Trophoblast cell (in vitro differentiated cells and primary cell): Measurements from ENCODE around the gene ABAT.

Experiments used
- DNase-seq, 2 donors: peaks; one replicate each; pipeline ENCODE4 v3.0.0-alpha.2; 2016
- H2AFZ ChIP-seq: 2 replicates; pipeline ENCODE4 v1.6.1; 2013; ENCODE audit warnings: low read length, moderate library complexity, mild to moderate bottlenecking; ENCODE audit not compliant: insufficient read depth, poor library complexity
- H2AK5ac ChIP-seq: 2 replicates; pipeline ENCODE4 v1.6.1; 2013; ENCODE audit warnings: mild to moderate bottlenecking, low read length
- H2BK120ac ChIP-seq: 2 replicates; pipeline ENCODE4 v1.6.1; 2013; ENCODE audit warnings: low read length, mild to moderate bottlenecking, moderate library complexity; ENCODE audit not compliant: insufficient read depth, poor library complexity
- H2BK12ac ChIP-seq: 2 replicates; pipeline ENCODE4 v1.6.1; 2013; ENCODE audit warnings: mild to moderate bottlenecking, low read length, moderate library complexity
- H2BK5ac ChIP-seq: 2 replicates; pipeline ENCODE4 v1.6.1; 2013; ENCODE audit warnings: low read length, low read depth, moderate library complexity, mild to moderate bottlenecking; ENCODE audit not compliant: poor library complexity
- H3K14ac ChIP-seq: 2 replicates; pipeline ENCODE4 v1.6.1; 2013; ENCODE audit warnings: mild to moderate bottlenecking, low read length
- H3K18ac ChIP-seq: 2 replicates; pipeline ENCODE4 v1.6.1; 2013; ENCODE audit warnings: mild to moderate bottlenecking, low read length
- H3K23ac ChIP-seq: 2 replicates; pipeline ENCODE4 v1.6.1; 2013; ENCODE audit warnings: low read length
- H3K27ac ChIP-seq: 2 replicates; pipeline ENCODE4 v1.5.1; 2013; ENCODE audit warnings: low read depth, mild to moderate bottlenecking, inconsistent platforms, low read length, moderate library complexity
- H3K27me3 ChIP-seq: 2 replicates; pipeline ENCODE4 v1.6.1; 2013; ENCODE audit warnings: inconsistent platforms, mild to moderate bottlenecking, low read length, moderate library complexity; ENCODE audit not compliant: insufficient read depth
- H3K36me3 ChIP-seq, 2 experiments: 1 replicate in 1 of 2; 2 replicates in 1 of 2; pipeline ENCODE4 v1.6.1; 2013; ENCODE audit warnings: low read length in 2 of 2, mild to moderate bottlenecking in 2 of 2, moderate library complexity in 1 of 2; ENCODE audit not compliant: insufficient read depth in 2 of 2, control insufficient read depth in 1 of 2
- H3K4ac ChIP-seq: 2 replicates; pipeline ENCODE4 v1.6.1; 2013; ENCODE audit warnings: low read depth, mild to moderate bottlenecking, low read length, moderate library complexity
- H3K4me1 ChIP-seq, 2 experiments: 1 replicate in 1 of 2; 2 replicates in 1 of 2; pipeline ENCODE4 v1.6.1; 2013; ENCODE audit warnings: low read length in 2 of 2, mild to moderate bottlenecking in 2 of 2, moderate library complexity in 1 of 2; ENCODE audit not compliant: insufficient read depth in 2 of 2, control insufficient read depth in 1 of 2
- H3K4me2 ChIP-seq: 2 replicates; pipeline ENCODE4 v1.6.1; 2013; ENCODE audit warnings: inconsistent platforms, mild to moderate bottlenecking, low read length, moderate library complexity
- H3K4me3 ChIP-seq: 2 replicates; pipeline ENCODE4 v1.5.1; 2013; ENCODE audit warnings: mild to moderate bottlenecking, low read depth, low read length, inconsistent platforms
- H3K79me1 ChIP-seq: one replicate; pipeline ENCODE4 v1.6.1; 2013; ENCODE audit warnings: low read length
- H3K79me2 ChIP-seq: 2 replicates; pipeline ENCODE4 v1.6.1; 2013; ENCODE audit warnings: low read length, mild to moderate bottlenecking; ENCODE audit not compliant: control insufficient read depth, insufficient read depth, poor library complexity
- H3K9ac ChIP-seq: 2 replicates; pipeline ENCODE4 v1.6.1; 2013; ENCODE audit warnings: mild to moderate bottlenecking, low read length
- H3K9me3 ChIP-seq: 2 replicates; pipeline ENCODE4 v1.6.1; 2013; ENCODE audit warnings: low read depth, mild to moderate bottlenecking, control low read depth, inconsistent platforms, low read length; ENCODE audit not compliant: insufficient read depth
- H4K12ac ChIP-seq: 2 replicates; pipeline ENCODE4 v1.6.1; 2013; ENCODE audit warnings: low read depth, mild to moderate bottlenecking, low read length, moderate library complexity
- H4K8ac ChIP-seq: 2 replicates; pipeline ENCODE4 v1.6.1; 2013; ENCODE audit warnings: low read depth, mild to moderate bottlenecking, low read length, moderate library complexity
- H4K91ac ChIP-seq: one replicate; pipeline ENCODE4 v1.6.1; 2013; ENCODE audit warnings: low read depth, mild to moderate bottlenecking, low read length, moderate library complexity
- WGBS: extraction: QIAGEN DNeasy Blood & Tissue Kit; methylation state at CpG from one replicate; pipeline ENCODE4 v1.1.7; 2013; ENCODE audit warnings: missing lambda C conversion rate; ENCODE audit not compliant: insufficient read length, insufficient coverage; ENCODE audit errors: extremely low coverage; 5-methylcytosine and 5-hydroxymethylcytosine counted together

The ABAT gene

DNA sequence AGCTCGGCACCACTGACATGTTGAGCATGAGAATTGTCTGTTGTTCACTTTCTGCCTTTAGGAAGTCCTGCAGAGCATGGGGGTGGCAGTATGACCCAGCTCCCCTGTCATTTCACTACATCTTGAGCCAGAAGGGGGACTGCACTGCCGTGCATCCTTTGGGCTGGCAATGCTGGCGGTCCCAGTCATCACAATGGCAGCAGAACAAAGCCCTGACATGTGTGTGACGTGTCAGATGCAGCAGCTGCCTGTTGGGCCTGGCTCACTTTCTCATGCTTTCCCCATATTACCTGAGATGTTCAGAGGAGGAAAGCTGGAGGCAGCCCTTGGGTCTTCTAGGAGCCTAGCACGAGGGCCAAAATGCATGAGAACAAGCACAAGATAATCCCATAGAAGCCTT is 6.3 kb upstream of the ABAT start:
- Histone ChIP-seq H3K18ac (no peak overlapping the region), H3K4me2 (no peak overlapping the region), H3K4ac (no peak overlapping the region), H3K14ac (no peak overlapping the region), H2BK12ac (no peak overlapping the region), H2BK5ac (no peak overlapping the region), H4K12ac (no peak overlapping the region), H3K23ac (no peak overlapping the region), H3K27me3 (no peaks in the 10 kb centered on the region), H3K79me1 (no peaks in the 10 kb centered on the region), H4K91ac (no peak overlapping the region), H3K9ac (no peak overlapping the region), H3K4me1 (no peaks in the 10 kb centered on the region), H2AK5ac (no peak overlapping the region), H3K79me2 (no peaks in the 10 kb centered on the region), H3K9me3 (no peaks in the 10 kb centered on the region), H3K27ac (no peak overlapping the region), H3K36me3 (no peaks in the 10 kb centered on the region), H2AFZ (no peak overlapping the region), H4K8ac (no peak overlapping the region), H2BK120ac (no peak overlapping the region), H3K4me3 (no peak overlapping the region)
- DNase-seq = no peak
- no CpG with 5 or more reads among the region's 5 CpGs for WGBS

- Histone ChIP-seq H4K8ac (no peak overlapping the region), H3K18ac (no peak overlapping the region), H3K27me3 (no peaks in the 10 kb centered on the region), H3K79me1 (no peaks in the 10 kb centered on the region), H3K4ac (no peak overlapping the region), H3K4me2 (no peak overlapping the region), H3K79me2 (no peaks in the 10 kb centered on the region), H3K14ac (no peak overlapping the region), H3K9me3 (no peaks in the 10 kb centered on the region), H3K4me3 (no peak overlapping the region), H3K27ac (no peak overlapping the region), H2AFZ (no peak overlapping the region), H2BK5ac (no peak overlapping the region), H4K91ac (no peak overlapping the region), H2BK12ac (no peak overlapping the region), H3K36me3 (no peaks in the 10 kb centered on the region), H3K9ac (no peak overlapping the region), H4K12ac (no peak overlapping the region), H2AK5ac (no peak overlapping the region), H3K4me1 (peaks cover 0 to 2% of the 10 kb centered on the region in 2 experiments), H2BK120ac (no peak overlapping the region), H3K23ac (no peak overlapping the region)
- DNase-seq = no peak
- no CpG with 5 or more reads among the region's 1 CpG for WGBS
These were observed 4.9 kb upstream of the ABAT start for GRCh38 chr16:8669481-8669880.

GRCh38 chr16:8670014-8670560 is 4.3 kb upstream of the ABAT start:
- no peak overlapping the region for H3K9ac ChIP-seq
- H3K18ac ChIP-seq = no peak overlapping the region
- H3K4ac ChIP-seq = no peak overlapping the region
- H2BK12ac ChIP-seq = no peak overlapping the region
- H3K27ac ChIP-seq = no peak overlapping the region
- H2BK5ac ChIP-seq = no peak overlapping the region
- H2AK5ac ChIP-seq = no peak overlapping the region
- H3K36me3 ChIP-seq = no peaks in the 10 kb centered on the region
- WGBS = no CpG with 5 or more reads among the region's 1 CpG
- no peak overlapping the region for H2AFZ ChIP-seq
- no peaks in the 10 kb centered on the region for H3K79me2 ChIP-seq
- no peaks in the 10 kb centered on the region for H3K27me3 ChIP-seq
- no peaks in the 10 kb centered on the region for H3K9me3 ChIP-seq
- no peak overlapping the region for H4K12ac ChIP-seq
- H3K79me1 ChIP-seq = no peaks in the 10 kb centered on the region
- H3K4me3 ChIP-seq = no peak overlapping the region
- H3K23ac ChIP-seq = no peak overlapping the region
- no peak overlapping the region for H2BK120ac ChIP-seq
- H4K91ac ChIP-seq = no peak overlapping the region
- no peak for DNase-seq
- H3K14ac ChIP-seq = no peak overlapping the region
- H3K4me1 ChIP-seq = peaks cover 0 to 2% of the 10 kb centered on the region in 2 experiments
- H3K4me2 ChIP-seq = no peak overlapping the region
- H4K8ac ChIP-seq = no peak overlapping the region

- H2BK5ac ChIP-seq = no peak overlapping the region
- no peaks in the 10 kb centered on the region for H3K79me2 ChIP-seq
- no peak overlapping the region for H3K9ac ChIP-seq
- no peak overlapping the region for H3K23ac ChIP-seq
- H2BK12ac ChIP-seq = peak overlapping the region; percentile 38
- H2AFZ ChIP-seq = peak overlapping the region; percentile 72
- no peaks in the 10 kb centered on the region for H3K27me3 ChIP-seq
- no peak overlapping the region for H2BK120ac ChIP-seq
- H4K12ac ChIP-seq = peak overlapping the region; percentile 31
- H3K4me2 ChIP-seq = peak overlapping the region; percentile 87
- H3K9me3 ChIP-seq = no peaks in the 10 kb centered on the region
- no peak overlapping the region for H2AK5ac ChIP-seq
- no peak overlapping the region for H3K18ac ChIP-seq
- no peak for DNase-seq
- peak overlapping the region; percentile 46 for H4K8ac ChIP-seq
- H3K14ac ChIP-seq = no peak overlapping the region
- H3K36me3 ChIP-seq = no peaks in the 10 kb centered on the region
- H3K79me1 ChIP-seq = no peaks in the 10 kb centered on the region
- WGBS = no CpG with 5 or more reads among the region's 24 CpGs
- no peak overlapping the region for H3K4ac ChIP-seq
- H3K4me1 ChIP-seq = peaks cover under 1 to 2% of the 10 kb centered on the region in 2 experiments
- peak overlapping the region; percentile 62 for H3K4me3 ChIP-seq
- H3K27ac ChIP-seq = no peak overlapping the region
- H4K91ac ChIP-seq = no peak overlapping the region
These were observed 605 bp upstream of the ABAT start for GRCh38 chr16:8673611-8674412.
